Measurements from ENCODE around the gene GNA12. TPM values are rescaled to one million over a fixed set of nuclear protein-coding genes. Genes with fewer than 3 reads are reported as not detected.

Gene GNA12
- total RNA-seq, 2 donors from 2014 or later = 26.3 to 38.8 TPM

- TF ChIP-seq, protein P1, sequence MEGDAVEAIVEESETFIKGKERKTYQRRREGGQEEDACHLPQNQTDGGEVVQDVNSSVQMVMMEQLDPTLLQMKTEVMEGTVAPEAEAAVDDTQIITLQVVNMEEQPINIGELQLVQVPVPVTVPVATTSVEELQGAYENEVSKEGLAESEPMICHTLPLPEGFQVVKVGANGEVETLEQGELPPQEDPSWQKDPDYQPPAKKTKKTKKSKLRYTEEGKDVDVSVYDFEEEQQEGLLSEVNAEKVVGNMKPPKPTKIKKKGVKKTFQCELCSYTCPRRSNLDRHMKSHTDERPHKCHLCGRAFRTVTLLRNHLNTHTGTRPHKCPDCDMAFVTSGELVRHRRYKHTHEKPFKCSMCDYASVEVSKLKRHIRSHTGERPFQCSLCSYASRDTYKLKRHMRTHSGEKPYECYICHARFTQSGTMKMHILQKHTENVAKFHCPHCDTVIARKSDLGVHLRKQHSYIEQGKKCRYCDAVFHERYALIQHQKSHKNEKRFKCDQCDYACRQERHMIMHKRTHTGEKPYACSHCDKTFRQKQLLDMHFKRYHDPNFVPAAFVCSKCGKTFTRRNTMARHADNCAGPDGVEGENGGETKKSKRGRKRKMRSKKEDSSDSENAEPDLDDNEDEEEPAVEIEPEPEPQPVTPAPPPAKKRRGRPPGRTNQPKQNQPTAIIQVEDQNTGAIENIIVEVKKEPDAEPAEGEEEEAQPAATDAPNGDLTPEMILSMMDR (IDR thresholded peaks at IDR 0.05) = no peak
- H3K4me1 ChIP-seq = peaks cover 0 to 54% of the 10 kb centered on the region in 2 donors
Observed at GRCh38 chr7:2826771-2827170, 17.3 kb downstream of the GNA12 start.

DNA sequence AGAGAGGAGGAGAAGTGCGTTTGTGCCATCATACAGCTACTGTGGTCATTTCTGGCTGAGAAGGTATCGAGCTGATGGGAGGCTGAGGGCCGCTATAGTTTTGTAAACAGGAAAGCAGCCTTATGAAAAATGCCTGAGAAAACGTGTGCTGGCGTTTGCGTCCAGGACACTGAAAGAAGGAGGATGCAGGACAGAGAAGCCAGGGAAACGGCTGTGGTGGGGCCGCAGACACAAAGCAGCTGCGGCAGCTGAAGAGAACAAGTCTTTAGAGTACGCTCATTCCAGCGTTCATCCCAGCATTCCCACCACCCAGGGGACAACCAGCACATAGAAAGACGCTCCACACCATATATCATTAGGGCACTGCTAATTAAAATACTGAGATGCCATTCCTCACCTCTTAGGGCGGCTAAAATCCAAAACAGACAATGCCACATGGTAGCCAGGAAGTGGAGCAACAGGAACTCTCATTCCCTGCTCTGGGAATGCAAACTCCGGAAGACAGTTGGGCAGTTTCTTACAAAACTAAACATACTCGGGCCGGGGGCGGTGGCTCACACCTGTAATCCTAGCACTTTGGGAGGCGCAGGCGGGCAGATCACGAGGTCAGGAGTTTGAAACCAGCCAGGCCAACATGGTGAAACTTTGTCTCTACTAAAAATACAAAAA lies 18.4 kb downstream of the GNA12 start:
- no peaks in the 10 kb centered on the region for H3K9me3 ChIP-seq
- H3K4me3 ChIP-seq = no peak overlapping the region
- DNase-seq (ENCODE audit: low spot score) = no peak
- no peaks in the 10 kb centered on the region for H3K36me3 ChIP-seq
- peaks cover 0 to 61% of the 10 kb centered on the region in 2 donors for H3K4me1 ChIP-seq
- TF ChIP-seq, protein P1 (IDR thresholded peaks at IDR 0.05) = no peak
- H3K27ac ChIP-seq = peak overlapping the region; percentile 39 to 69
- no peaks in the 10 kb centered on the region for H3K27me3 ChIP-seq

More at GRCh38 chr7:2826771-2827170, 17.3 kb downstream of the GNA12 start:
- no peak for DNase-seq (ENCODE audit: low spot score)
- no peaks in the 10 kb centered on the region for H3K27me3 ChIP-seq
- no peak overlapping the region for H3K27ac ChIP-seq
- H3K9me3 ChIP-seq = no peaks in the 10 kb centered on the region
- H3K36me3 ChIP-seq = no peaks in the 10 kb centered on the region
- H3K4me3 ChIP-seq = no peak overlapping the region

- H3K27ac ChIP-seq = peak overlapping the region; percentile 39 to 69
- no peaks in the 10 kb centered on the region for H3K9me3 ChIP-seq
- TF ChIP-seq, protein P1 (IDR thresholded peaks at IDR 0.05) = no peak
- no peak overlapping the region for H3K4me3 ChIP-seq
- H3K4me1 ChIP-seq = peaks cover 0 to 61% of the 10 kb centered on the region in 2 donors
- no peaks in the 10 kb centered on the region for H3K27me3 ChIP-seq
- DNase-seq (ENCODE audit: low spot score) = no peak
- H3K36me3 ChIP-seq = no peaks in the 10 kb centered on the region
Observed at GRCh38 chr7:2824678-2825461, 19.2 kb downstream of the GNA12 start.

GRCh38 chr7:2824026-2824677 lies 20.0 kb downstream of the GNA12 start:
- H3K27ac ChIP-seq = peak overlapping the region; percentile 39 to 69
- no peaks in the 10 kb centered on the region for H3K36me3 ChIP-seq
- H3K27me3 ChIP-seq = no peaks in the 10 kb centered on the region
- peaks cover 0 to 65% of the 10 kb centered on the region in 2 donors for H3K4me1 ChIP-seq
- TF ChIP-seq, protein P1 (IDR thresholded peaks at IDR 0.05) = no peak
- DNase-seq (ENCODE audit: low spot score) = no peak
- H3K4me3 ChIP-seq = no peak overlapping the region
- H3K9me3 ChIP-seq = no peaks in the 10 kb centered on the region

- H3K36me3 ChIP-seq = no peaks in the 10 kb centered on the region
- TF ChIP-seq, protein P1 (IDR thresholded peaks at IDR 0.05) = no peak
- no peak for DNase-seq (ENCODE audit: low spot score)
- no peak overlapping the region for H3K4me3 ChIP-seq
- peak overlapping the region; percentile 69 to 76 for H3K27ac ChIP-seq
- H3K27me3 ChIP-seq = no peaks in the 10 kb centered on the region
- no peaks in the 10 kb centered on the region for H3K9me3 ChIP-seq
- peaks cover 0 to 76% of the 10 kb centered on the region in 2 donors for H3K4me1 ChIP-seq
Observed at GRCh38 chr7:2823130-2823529, 21.0 kb downstream of the GNA12 start.

All from right atrium auricular region (tissue), 2 donors.